GM18870 (cell line): ENCODE results near the gene IL20RA.
"Not testable (repeated sequence)": the region's sequence is repeated elsewhere in the genome, so short reads cannot be mapped to it uniquely, and the experiment has no call there.

Source experiments
- ATAC-seq: cut with Tn5 transposase; IDR thresholded peaks from one replicate; pipeline ENCODE4 v1.9.1; 2021; ENCODE audit warnings: moderate library complexity; ENCODE audit not compliant: unreplicated experiment

IL20RA gene

DNA sequence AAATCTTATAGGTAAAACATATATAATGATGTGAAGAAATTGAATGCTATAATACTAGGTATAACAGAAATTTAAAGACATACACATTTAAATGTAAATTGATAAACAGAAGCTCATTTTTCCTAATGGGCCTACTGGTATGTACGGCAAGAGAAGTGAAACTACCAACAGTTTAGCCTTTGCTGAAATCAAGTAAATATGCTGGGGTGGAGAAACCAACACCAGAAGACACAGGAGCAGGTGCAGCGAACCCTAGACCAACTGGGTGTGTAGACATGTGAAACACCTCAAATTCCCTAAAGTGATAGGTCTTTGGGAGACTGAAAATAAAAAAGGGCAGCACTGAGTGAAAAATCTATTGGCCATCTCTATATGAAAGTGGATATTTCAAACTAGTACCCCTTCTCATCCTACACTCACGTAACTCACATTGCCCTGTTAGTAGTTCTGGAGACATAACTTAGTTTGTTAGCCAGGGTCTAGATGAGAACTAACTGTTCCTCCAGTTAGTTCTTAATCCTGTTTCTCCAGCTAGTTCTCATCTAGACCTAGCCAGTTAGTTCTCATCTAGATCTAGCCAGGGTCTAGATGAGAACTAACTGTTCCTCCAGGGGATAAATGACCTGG lies 69.6 kb downstream of the IL20RA start:
- no peak for ATAC-seq

GRCh38 chr6:136973781-136974180 lies 71.0 kb downstream of the IL20RA start:
- ATAC-seq, result not testable (repeated sequence)

- ATAC-seq, result no peak
These were observed 73.2 kb downstream of the IL20RA start for GRCh38 chr6:136971609-136972008.

- no peak for ATAC-seq
These were observed 74.8 kb downstream of the IL20RA start for GRCh38 chr6:136969930-136970329.

DNA sequence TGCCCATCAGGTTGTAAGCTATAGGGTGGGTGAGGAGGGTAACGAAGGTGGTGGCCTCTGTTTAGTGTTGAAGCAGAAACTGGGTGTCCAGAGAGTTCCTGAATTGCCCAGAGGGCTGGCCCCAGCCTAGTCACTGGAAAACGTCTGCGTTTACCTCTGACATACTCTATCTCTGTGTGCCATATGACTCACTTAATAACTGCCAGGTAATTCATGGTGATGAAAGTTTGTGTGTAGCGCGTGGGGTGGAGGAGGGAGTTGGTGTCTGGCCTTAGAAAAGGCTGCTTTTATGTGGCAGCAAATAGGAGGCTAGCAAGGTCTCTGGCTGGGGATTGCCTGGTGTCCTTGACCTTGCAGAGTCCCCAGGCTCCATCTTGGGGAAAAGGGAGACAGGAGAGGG lies 75.3 kb downstream of the IL20RA start:
- no peak for ATAC-seq

DNA sequence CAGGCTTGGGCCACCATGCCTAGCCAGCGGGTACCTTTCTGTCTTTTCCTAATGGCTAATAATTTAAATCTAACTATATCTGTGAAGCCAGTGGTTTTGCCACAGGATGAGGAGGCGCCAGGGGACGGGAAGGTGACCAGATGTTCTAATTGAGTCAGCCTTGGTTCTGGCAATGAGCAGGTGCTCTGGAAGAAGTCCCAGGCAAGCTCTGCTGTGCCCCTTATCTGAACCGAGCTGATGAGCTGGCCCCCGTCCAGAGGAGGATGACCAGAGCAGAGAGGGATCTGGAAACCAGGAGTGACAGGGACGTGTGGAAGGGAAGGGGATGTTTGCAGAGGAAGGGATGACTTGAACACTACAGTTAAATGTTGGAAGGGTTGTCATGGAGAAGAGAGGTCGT lies 75.9 kb downstream of the IL20RA start:
- no peak for ATAC-seq

- no peak for ATAC-seq
These were observed 76.7 kb downstream of the IL20RA start for GRCh38 chr6:136967876-136968752.

DNA sequence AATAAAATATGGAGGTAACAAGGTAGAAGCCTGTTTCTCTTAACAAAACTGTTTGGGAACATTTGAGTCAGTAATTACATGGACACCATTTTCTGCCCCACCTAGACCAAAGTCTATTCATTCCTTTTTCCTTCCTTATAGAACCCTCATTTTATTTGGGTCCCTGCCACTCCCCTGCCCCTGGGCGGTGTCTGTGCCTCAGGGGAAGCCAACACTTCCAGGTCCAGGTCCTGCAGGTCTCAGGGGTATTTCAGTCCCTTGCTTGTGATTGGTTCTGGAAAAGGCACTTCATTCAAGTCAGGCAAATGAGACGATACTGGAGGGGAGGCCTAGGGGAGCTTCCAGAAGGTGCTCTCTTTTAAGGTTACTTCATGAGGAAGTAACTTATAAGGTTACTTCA lies 80.4 kb downstream of the IL20RA start:
- ATAC-seq, result no peak

DNA sequence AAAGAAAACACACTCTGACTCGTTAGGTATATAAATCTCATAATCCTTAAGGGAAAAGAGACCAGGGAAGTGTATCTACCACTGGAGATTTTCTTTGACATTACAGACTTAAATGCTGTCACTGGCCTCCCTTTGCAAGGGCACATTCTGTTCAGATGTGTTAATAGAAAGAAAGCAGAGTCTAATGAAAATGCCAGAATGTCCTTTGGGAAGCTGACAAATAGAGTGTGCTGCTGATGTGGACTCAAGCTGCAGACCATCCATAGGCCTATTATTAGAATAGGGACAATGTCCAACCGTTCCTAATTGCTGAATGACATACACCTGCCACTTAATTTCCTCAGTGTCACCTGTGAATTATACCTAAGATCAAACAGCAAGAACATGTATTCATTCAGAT lies 81.5 kb downstream of the IL20RA start:
- no peak for ATAC-seq

- no peak for ATAC-seq
These were observed 82.1 kb downstream of the IL20RA start for GRCh38 chr6:136962661-136963060.

GRCh38 chr6:136961848-136962247 lies 82.9 kb downstream of the IL20RA start:
- no peak for ATAC-seq

- no peak for ATAC-seq
These were observed 84.0 kb downstream of the IL20RA start for GRCh38 chr6:136960781-136961180.

- ATAC-seq, result not testable (repeated sequence)
These were observed 84.8 kb downstream of the IL20RA start for GRCh38 chr6:136959935-136960334.

GRCh38 chr6:136959471-136959891 lies 85.3 kb downstream of the IL20RA start:
- no peak for ATAC-seq

DNA sequence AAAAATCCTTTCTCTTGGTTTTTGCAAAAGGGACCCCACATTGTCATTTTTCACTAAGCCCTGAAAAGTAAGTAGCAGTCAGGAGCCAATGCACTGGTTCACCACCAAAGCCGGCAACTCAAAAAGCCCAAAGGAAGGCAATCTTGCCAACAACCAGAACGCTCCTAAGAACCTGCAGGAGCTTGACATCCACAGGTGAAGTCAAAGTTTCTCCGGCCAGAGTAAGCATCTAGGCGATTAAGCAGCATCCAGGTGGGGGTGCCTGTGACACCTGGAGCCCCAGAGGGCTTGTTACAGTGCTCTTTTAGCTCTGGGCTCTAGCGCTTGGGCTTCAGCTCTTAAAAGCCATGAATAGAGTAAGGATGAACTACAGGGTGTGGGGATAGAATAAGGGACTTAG lies 86.6 kb downstream of the IL20RA start:
- ATAC-seq, result no peak

- no peak for ATAC-seq
These were observed 87.9 kb downstream of the IL20RA start for GRCh38 chr6:136956590-136957544.

GRCh38 chr6:136955123-136955522 lies 89.6 kb downstream of the IL20RA start:
- no peak for ATAC-seq

GRCh38 chr6:136952714-136953260 lies 92.0 kb downstream of the IL20RA start:
- no peak for ATAC-seq

DNA sequence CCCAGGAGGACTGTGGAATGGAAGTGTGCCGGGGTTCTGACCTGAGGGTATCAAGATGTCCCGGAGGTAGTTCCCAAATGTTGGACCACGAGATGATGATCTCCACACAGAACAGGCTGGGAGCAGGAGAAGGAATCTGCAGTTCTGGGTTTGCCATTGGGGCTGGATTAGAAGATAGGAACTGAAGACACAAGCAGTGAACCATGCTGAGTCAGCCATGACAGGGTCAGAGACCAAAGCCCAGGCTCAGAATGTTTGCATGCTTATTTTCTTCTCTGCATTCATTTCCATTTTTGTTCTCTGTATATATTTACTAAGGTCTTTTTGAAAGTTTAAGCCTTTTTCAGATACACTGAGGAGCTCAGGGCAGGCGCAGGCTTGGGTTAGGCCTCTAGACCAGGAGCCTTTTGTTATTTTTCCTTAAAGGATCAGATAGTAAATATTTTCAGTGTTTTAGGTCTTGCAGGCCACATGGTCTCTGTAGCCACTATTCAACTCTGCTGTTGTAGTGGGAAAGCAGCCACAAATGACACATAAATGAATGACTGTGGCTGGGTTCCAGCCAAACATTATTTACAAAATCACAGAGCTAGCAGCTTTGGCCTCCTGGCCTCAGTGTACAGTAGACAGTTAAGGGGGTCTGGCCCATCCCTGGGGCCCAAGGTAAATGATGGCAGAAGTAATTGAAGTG lies 94.2 kb downstream of the IL20RA start:
- ATAC-seq, result no peak
